Posterior vena cava (tissue), 2 donors: ENCODE data around the gene GNB4. TPM values are rescaled to one million over a fixed set of nuclear protein-coding genes. Genes with fewer than 3 reads are reported as not detected.

Experiments used
- DNase-seq: peaks from one replicate; pipeline ENCODE4 v3.0.0-alpha.2; 2020; ENCODE audit warnings: low spot score
- intact Hi-C, 2 donors: fragments of 100-400 bp; cut with DNase I; formaldehyde crosslinking; loops; one replicate each; pipeline versions ENCODE4 v1.14.1 to v1.14.2; 2022 to 2023
- total RNA-seq, 2 donors: library from RNA; stranded (reverse); fragmentation: NEBNext Ultra II Directional; extraction: Animal tissue kit (Norgen Biotek cat#: 25700); gene quantifications; one replicate each; pipeline ENCODE4 v1.2.1, GENCODE V29; 2021
- donor health status: DM: yes; HTN: yes; CAD: no.
- donor health status: DM: yes; HTN: yes; CAD: no.

Gene GNB4
- total RNA-seq, 2 donors from 2014 or later = 59.0 to 66.6 TPM

DNA sequence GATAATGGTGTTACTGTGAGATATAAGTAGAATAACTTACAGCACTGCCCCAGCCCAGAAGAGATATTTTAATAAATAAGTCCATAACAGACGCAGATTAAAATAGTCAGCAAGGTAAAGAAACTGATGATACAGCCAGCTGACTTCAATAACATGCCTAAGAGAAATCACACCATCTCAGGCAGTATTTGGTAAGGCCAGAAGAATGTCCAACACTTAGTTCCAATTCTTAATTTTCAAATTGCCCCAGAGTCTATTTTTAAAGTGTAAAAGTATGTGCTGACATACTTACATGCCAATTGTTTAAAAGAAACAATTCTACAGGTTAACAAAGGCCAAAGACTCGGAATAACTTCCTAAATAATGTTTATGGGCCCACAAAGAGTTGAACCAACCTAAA is 1.6 kb downstream of the GNB4 start:
- no peak for DNase-seq
- intact Hi-C loops = loop anchor here in 1 of 2 donors (10.0 kb wide), 1 partner anchor 115 kb away; the partner anchor contains the start of gene ACTL6A

DNA sequence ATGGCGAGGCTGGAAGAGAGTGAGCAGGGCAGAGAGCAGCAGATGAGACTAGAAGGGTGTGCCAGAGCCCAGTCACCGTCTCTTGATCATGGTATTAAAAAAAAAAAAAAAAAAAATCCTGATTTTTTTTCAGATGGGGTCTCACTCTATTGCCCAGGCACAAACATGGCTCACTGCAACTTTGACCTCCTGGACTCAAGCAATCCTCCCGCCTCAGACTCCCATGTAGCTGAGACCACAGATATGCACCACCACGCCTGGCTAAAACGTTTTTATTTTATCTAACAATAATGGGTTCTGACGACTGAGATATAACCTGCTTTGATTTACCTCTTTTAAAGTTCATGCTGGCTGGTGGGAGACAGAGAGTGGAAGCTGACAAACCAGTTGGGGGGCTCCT is 4.0 kb downstream of the GNB4 start:
- intact Hi-C loops = no loop called here
- DNase-seq = no peak

DNA sequence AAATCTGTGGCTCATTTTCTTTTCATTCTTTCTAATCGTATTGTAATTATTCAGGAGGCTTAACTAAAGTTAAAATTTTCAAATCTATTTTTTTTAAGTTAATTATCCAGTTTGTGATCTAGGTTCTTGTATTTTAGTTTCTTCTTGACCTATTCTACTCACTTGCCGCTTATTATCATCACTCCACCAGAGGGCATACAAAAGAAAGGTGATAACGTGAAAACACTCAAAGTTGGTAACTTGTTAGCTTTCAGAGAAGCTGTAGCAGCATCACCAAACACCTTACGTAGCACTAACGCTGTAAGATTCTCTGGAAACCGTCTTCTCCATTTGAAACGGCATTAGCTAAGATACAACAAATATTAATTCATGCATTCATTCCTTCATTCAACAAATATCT is 4.8 kb downstream of the GNB4 start:
- intact Hi-C loops = no loop called here
- no peak for DNase-seq

DNA sequence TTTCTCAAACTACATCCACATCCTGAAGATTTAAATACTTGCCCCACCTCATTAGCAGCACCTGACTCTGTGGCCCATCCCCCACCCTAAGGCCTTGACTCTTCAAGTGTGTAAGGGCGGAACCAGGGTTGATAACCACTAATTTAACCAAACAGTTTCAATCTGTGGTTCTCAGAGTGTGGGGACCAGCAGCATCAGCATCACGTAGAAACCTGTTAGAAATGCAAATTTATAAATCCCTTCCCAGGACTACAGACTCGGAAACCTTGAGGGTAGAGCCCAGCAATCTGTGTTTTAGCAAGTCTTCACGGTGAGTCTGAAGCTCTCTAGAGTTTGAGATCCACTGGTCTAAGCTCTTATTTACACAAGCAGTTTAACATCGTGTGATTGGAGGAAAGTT is 12.4 kb downstream of the GNB4 start:
- DNase-seq = no peak
- intact Hi-C loops = no loop called here

DNA sequence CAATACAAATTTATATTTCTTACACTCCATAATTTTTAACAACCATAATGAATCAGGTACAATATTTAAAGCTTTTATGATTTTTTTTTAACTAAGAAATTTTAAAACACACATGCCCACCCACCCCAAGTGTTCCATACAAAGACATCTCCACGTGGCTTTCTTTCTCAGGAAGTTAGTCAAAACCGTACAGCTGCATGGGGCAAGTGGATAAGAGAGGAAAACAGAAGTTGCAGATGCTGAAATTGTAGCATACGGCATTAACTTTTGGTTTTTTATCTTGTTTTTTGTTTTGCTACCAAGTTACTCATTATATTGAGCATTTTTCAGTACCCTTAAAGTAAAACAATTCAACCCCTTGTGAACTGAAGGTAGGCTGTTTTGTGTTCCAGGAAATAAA is 14.8 kb downstream of the GNB4 start:
- no peak for DNase-seq
- intact Hi-C loops = no loop called here

DNA sequence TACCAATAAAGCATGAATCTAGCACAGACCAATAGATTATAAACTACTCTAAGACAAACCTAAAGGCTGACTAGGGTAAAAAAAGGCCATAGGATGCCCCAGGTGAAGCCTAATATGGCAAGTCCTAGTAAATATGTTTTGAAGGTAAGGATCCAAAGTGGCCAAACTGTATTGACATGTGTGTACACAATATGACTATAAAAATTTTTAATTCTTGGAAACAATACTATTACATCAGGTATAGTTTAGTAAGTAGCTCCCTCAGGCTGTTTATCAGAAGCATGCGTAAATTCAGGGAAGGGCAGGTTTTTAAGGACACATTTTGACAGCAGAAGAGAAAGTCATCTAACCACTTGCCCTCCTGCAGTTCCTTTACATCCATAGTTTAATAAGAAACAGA is 18.8 kb downstream of the GNB4 start:
- no peak for DNase-seq
- intact Hi-C loops = no loop called here

DNA sequence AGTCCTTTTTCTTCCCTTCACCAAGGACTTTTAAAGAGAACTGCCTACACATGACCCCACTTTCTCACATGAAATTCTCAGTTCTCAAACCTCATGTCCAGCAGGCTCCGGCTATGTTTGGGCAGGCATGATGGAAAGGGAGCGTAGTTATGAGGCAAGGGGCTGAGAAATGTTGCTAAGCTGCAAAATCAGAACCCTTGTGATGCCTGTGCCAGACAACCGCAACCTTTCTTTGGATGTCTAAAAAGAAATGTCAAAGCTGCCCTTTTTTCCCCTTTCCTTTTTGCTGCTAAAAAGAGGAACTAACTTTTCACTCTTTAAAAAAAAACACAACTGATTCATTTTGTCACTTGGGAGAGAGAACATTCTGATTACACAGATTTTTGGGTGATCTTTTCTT is 19.2 kb downstream of the GNB4 start:
- intact Hi-C loops = no loop called here
- DNase-seq = no peak

DNA sequence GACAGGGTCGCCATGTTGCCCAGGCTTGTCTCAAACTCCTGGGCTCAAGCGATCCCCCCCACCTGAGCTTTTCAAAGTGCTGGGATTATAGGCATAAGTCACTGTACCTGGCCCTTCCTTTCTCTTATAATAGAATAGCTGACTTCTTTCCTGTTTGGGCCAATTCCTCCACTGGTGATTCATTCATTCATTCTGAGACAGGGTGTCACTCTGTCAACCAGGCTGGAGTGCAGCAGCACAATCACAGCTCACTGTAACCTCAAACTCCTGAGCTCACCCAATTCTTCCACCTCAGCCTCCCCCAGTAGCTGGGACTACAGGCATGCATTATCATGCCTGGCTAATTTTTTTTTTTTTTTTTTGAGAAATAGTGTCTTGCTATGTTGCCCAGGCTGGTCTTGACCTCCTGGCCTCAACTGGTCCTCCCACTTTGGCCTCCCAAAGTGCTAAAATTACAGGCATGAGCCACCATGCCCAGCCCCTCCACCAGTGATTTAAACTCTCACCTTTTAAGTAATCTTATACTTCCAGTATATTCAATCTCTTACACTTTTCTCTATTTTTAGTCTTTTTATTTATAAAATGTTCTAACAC is 20.9 kb downstream of the GNB4 start:
- intact Hi-C loops = no loop called here
- no peak for DNase-seq

DNA sequence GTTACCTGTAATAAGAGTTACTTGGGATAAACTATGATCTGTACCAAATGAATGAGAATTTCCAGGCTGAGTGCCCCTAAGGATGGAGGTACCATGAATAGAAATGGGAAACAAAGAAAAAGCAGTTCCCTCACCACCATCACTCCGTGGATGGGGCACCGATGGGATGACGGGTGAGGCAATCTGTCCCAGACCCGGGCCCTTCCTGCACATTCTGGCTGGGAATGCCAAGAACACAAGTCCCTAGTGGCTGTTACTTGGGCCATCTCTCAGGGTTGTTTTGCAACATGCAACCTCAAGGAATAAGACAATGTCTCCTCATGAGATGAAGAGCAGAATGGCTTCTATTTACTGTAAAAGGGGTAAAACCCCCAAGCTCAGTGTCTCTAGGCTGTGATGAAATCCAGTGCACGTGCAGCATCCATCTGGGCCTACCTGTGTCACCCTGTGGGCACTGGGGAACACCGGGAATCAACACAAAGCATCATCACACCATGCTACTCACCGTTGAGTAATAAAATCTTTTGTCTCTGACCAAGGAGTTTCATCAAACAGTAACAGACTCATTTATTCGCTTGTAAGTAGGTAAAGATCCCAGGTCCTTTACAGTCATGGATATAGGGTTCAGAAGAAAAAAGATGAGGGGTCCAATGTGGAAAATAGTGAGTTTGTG is 22.3 kb downstream of the GNB4 start:
- intact Hi-C loops = loop anchor here (10.0 kb wide), 1 partner anchor 126 kb away; no protein-coding TSS in a partner anchor
- DNase-seq = no peak

DNA sequence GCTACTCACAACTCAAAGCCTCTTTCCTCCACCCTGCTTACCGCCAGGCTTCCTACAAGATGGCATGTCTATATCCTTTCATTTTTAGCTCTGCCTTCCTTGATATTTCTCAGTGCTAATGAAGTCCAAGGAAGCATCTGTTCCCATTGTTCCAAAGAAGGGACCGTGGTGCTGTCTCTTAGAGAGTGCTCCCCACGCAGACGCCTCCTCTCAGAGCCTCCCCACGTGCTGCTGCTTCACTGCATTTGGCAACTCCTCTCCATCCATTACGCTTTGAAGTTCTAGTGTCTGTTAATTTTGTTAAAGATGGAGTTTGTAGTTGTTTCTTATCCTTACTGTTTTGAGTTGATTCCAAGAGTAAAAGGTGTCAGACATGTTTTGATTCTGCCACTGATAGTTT is 26.2 kb downstream of the GNB4 start:
- intact Hi-C loops = loop anchor here (10.0 kb wide), 1 partner anchor 130 kb away; no protein-coding TSS in a partner anchor
- no peak for DNase-seq

DNA sequence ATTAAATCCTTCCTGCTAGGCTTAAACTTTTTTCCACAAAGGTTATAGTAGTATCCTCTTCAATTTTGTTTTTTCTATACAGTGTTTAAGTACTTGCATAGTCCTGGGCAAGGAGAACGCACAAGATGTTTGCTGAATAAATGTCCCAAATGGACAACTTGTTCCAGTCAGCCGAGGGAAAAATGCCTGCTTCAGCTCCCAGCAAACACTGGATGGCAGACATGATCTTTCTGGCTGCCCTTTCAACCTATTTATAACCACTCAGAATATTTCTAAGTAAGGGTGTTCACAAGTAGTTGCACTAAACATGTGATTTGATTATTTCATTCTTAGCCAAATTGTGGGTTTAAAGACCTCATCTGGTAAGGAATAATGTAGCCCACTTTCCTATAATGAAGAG is 29.8 kb downstream of the GNB4 start:
- intact Hi-C loops = loop anchor here (10.0 kb wide), 1 partner anchor 133 kb away; no protein-coding TSS in a partner anchor
- DNase-seq = no peak

DNA sequence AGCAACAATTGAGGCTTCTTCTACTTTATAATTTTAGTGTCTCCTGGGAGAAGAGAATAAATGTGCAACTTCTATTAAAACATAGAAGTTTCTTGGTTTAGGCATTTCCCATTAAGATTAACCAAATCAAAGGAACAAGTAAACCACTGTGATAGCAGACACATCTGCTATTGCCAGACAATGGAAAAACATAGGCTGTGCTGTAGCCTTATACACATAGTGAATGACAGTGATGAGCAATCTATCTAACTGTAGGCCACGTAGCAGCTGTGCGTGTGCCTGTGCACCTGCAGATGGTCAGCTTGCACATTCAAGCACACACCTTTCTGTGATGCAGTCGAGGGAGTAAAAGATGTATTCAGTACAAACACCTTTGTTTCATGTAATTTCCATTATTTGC is 32.7 kb downstream of the GNB4 start:
- no peak for DNase-seq
- intact Hi-C loops = no loop called here

DNA sequence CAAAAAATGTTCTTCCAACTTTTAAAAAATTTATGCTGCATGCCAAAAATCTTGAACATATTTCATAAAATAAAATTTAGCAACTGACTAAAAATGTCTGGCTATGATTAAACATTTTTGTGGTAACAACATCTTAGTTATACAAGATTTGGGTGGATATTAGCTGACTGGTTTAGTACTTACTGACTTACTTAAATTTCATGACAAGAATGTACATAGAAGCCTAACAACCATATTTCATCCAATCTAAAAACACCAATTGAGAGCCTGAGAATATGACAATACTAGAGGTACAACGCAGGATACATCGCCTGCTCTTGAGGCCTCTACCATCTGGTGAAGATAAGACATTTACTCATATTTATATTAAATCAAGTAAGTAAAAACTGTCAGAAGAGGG is 34.6 kb downstream of the GNB4 start:
- intact Hi-C loops = no loop called here
- no peak for DNase-seq

DNA sequence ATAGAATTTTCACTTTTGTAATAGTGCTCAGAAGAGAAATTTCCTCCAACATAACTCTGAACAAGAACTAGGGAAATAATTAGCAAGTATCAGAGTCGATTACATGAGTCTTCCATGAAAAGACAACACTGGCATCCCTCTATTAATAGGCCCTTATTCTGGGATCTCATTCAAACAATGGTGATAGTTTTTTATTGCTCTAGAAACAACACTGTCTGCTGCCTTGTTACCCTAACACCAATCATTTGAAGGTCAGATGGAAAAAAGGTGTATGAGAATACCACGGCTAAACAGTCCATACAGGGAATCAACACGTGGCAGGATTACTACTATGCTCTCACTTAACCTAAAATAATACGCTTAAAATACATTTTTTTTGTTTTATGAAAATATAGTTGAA is 35.9 kb downstream of the GNB4 start:
- no peak for DNase-seq
- intact Hi-C loops = no loop called here

DNA sequence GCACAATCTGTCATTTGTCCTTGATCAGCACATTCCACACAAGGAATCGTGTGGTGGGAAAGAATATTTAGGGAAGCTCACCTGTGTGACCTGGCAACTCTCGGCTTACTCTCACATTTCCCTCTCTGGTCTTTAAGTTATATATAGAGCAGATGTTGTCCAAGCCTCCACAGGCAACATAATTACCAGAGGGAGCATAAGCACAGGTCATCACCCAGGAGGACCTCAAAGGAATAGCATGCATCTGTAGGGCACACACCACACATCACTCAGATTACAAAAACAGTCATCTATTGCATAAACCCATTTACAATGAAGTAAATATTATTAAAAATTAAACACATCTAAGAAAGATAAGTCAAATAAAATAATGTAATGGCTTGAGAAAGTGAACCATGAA is 36.5 kb downstream of the GNB4 start:
- DNase-seq = no peak
- intact Hi-C loops = no loop called here

DNA sequence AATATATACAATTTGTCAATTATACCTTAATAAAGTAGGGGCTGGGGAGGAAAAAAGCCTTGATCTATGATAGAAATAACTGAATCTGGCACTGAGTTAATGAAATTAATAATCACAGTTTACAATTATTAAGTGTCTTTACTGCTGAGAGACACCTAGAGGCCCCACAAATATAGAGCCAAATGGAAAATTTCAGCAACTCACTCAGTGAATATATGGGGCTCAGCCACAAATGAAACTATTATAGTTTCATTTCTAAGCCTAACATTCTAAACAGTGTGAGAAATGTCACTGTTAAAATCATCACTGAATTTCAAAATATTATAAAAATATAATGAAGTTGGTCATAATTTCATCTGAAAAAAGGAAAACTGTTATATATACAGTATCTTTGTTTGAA is 40.3 kb downstream of the GNB4 start:
- intact Hi-C loops = no loop called here
- DNase-seq = no peak

DNA sequence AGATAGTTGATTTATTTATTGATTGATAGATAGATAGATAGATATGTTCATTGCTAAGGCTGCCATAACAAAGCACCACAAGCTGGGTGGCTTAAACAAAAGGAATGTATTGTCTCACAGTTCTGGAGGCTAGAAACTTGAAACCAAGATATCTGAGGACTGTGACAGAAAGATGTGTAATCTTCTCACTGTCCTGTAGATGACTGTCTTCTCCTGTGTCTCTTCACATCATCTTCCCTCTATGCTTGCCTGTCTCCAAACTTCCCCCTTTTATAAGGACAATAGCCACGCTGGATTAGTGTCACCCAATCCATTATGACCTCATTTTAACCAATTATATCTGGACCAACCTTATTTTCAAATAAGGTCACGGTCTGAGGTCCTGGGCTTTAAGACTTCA is 40.9 kb downstream of the GNB4 start:
- intact Hi-C loops = no loop called here

DNA sequence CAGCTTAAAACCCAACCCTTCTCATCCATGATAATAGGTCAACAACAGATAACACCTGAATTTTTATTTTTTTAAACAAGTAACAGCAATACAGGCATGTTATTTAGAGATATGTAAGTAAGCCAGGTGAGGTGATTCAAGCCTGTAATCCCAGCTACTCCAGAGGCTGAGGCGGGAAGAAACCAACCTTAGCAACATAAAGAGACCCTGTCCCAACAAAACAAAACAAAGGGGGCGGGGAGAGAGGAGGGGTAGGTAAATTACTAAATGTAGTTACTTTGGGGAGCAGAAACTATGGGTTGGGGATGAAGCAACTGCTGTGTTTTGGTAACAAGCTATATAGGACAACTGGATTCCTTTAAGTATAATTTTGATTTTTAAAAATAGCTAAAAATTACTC is 47.0 kb downstream of the GNB4 start:
- no peak for DNase-seq
- intact Hi-C loops = no loop called here

More for the DNA sequence above, 40.9 kb downstream of the GNB4 start:
- no peak for DNase-seq

DNA sequence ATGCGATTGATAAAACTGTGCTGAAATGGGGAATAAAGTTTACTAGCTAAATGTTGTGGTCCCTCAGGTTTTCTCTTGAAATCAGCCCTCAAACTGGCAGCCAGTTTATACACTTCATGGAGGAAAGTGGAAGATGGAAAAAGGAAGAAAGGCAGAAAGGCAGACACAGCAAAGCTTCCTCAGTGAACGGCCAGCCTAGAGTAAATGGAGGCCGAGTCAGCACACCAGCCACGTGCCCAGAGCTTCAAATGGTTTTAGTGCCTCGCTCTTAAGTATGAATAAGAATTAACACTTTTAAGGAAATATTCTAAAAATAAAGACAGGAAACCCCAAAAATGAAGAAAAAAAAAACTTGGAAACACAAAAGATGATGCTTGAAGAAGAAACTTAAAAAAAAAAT is 48.3 kb downstream of the GNB4 start:
- intact Hi-C loops = no loop called here
- DNase-seq = no peak

DNA sequence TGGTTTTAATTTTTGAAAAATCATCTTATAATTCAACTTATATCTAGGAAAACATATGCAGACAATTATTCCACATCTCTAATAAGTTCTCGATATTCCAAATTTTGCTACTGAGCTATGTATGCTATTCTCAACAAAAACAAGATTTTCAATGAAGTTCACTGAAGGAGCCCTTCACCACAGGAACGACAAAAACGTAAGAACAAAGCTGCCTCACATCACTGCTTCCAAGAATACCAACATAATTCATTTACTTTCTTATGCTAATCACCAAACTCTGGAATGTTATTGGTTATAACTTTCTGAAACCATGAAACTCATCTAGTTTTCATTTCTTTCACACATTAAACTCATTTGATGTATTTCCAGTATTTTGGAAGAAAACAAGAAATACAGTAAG is 49.7 kb downstream of the GNB4 start:
- intact Hi-C loops = no loop called here
- DNase-seq = no peak

DNA sequence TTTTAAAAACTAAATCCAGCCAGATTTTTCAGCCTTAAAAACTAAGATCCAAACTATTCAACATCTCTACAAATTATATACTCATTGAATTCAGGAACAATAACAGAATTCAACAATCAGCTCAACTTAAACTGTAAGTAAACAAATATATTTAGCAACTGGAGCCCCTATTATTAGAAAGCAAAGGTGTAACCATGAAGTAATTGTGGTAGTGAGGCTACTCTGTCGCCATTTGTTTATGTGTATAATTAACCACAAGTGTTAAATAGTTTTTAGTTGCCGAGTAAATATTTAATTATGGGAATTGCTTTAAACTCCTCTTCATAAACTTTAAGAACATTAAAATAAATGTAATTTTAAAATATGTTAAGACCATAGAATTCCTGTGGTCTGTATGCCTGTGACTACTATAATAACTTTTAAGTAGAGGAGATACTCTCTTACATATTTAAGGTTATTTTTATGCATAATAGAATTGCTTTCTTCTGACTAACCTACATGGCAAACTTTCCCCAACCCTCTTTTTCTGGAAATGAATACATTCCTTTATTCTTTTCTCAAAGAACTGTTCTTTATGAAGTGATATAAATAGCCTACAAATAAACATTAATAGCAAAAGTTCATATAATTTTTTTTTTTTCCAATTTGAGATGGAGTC is 52.6 kb downstream of the GNB4 start:
- DNase-seq = no peak
- intact Hi-C loops = loop anchor here in 1 of 2 donors (10.0 kb wide), 1 partner anchor 1186 kb away; no protein-coding TSS in a partner anchor
